Esophagus (tissue), 2 donors: ENCODE results near the gene SLC22A23. TPM values are rescaled to one million over a fixed set of nuclear protein-coding genes. Genes with fewer than 3 reads are reported as not detected.
A peak's percentile ranks its signal among the peaks of the same experiment; 100 is the strongest.

Source experiments
- H3K27ac ChIP-seq, 2 donors: one replicate each; pipeline ENCODE4 v1.5.1; 2013; ENCODE audit warnings: low read depth in 2 of 2, mild to moderate bottlenecking in 2 of 2, inconsistent platforms in 1 of 2, low read length in 1 of 2, moderate library complexity in 1 of 2
- H3K27me3 ChIP-seq, 2 donors: one replicate each; pipeline ENCODE4 v1.6.1; 2013; ENCODE audit warnings: low read length in 2 of 2, control low read depth in 1 of 2, mild to moderate bottlenecking in 1 of 2; ENCODE audit not compliant: insufficient read depth in 2 of 2, control insufficient read depth in 1 of 2
- H3K36me3 ChIP-seq, 2 donors: one replicate each; pipeline ENCODE4 v1.6.1; 2013; ENCODE audit warnings: low read length in 1 of 2; ENCODE audit not compliant: control insufficient read depth in 2 of 2, insufficient read depth in 2 of 2
- H3K4me1 ChIP-seq, 2 donors: one replicate each; pipeline ENCODE4 v1.6.1; 2013; ENCODE audit warnings: low read length in 1 of 2; ENCODE audit not compliant: control insufficient read depth in 2 of 2, insufficient read depth in 2 of 2
- H3K4me3 ChIP-seq, 2 donors: one replicate each; pipeline ENCODE4 v1.5.1; 2013; ENCODE audit warnings: low read length in 2 of 2, mild to moderate bottlenecking in 2 of 2, low read depth in 1 of 2, moderate library complexity in 1 of 2
- H3K9me3 ChIP-seq, 2 donors: one replicate each; pipeline ENCODE4 v1.6.1; 2013; ENCODE audit warnings: mild to moderate bottlenecking in 2 of 2, low read depth in 1 of 2, low read length in 1 of 2, moderate library complexity in 1 of 2; ENCODE audit not compliant: control insufficient read depth in 2 of 2, insufficient read depth in 1 of 2
- WGBS, 2 donors: extraction: QIAGEN DNeasy Blood & Tissue Kit; methylation state at CpG; one replicate each; pipeline ENCODE4 v1.1.7; 2013; 5-methylcytosine and 5-hydroxymethylcytosine counted together
- polyA plus RNA-seq, 2 donors: library from polyadenylated mRNA; stranded (reverse); fragments of 200-250 nt; gene quantifications; one replicate each; pipeline ENCODE4 v1.2.3, GENCODE V29; 2013
- donor health status: healthy with polysubstance abuse.
- donor health status: Bipolar disorder and iron deficiency.

The SLC22A23 gene
- polyA plus RNA-seq, 2 donors = 12.5 to 15.4 TPM

- peak overlapping the region; percentile 78 to 88 for H3K27ac ChIP-seq
- 54 to 62% methylated on average over 13 of the region's 13 CpGs for WGBS, 2 donors
- H3K4me1 ChIP-seq = peaks cover 2 to 12% of the 10 kb centered on the region in 2 donors
- peaks cover 0 to 2% of the 10 kb centered on the region in 2 donors for H3K36me3 ChIP-seq
- no peak overlapping the region for H3K4me3 ChIP-seq
- no peaks in the 10 kb centered on the region for H3K27me3 ChIP-seq
- no peaks in the 10 kb centered on the region for H3K9me3 ChIP-seq
Observed at GRCh38 chr6:3403238-3404173, 53.3 kb downstream of the SLC22A23 start.

GRCh38 chr6:3402310-3403237, 54.3 kb downstream of the SLC22A23 start:
- H3K27ac ChIP-seq = peak overlapping the region; percentile 78 to 96

GRCh38 chr6:3400162-3400561, 56.7 kb downstream of the SLC22A23 start:
- no peaks in the 10 kb centered on the region for H3K36me3 ChIP-seq
- peak overlapping the region in 1 of 2 donors; percentile 3 for H3K27ac ChIP-seq
- 92 to 93% methylated on average over 8 of the region's 8 CpGs for WGBS, 2 donors
- H3K4me1 ChIP-seq = peaks cover 2 to 15% of the 10 kb centered on the region in 2 donors
- no peak overlapping the region for H3K4me3 ChIP-seq
- no peaks in the 10 kb centered on the region for H3K27me3 ChIP-seq
- no peaks in the 10 kb centered on the region for H3K9me3 ChIP-seq

More at GRCh38 chr6:3402310-3403237, 54.3 kb downstream of the SLC22A23 start:
- Histone ChIP-seq H3K4me1 (peaks cover 2 to 10% of the 10 kb centered on the region in 2 donors), H3K27me3 (no peaks in the 10 kb centered on the region), H3K36me3 (no peaks in the 10 kb centered on the region), H3K4me3 (no peak overlapping the region), H3K9me3 (no peaks in the 10 kb centered on the region)
- 52 to 61% methylated on average over 6 of the region's 6 CpGs for WGBS, 2 donors

GRCh38 chr6:3398755-3399696, 57.8 kb downstream of the SLC22A23 start:
- Histone ChIP-seq H3K4me3 (no peak overlapping the region), H3K36me3 (peaks cover 0 to 2% of the 10 kb centered on the region in 2 donors), H3K27ac (no peak overlapping the region), H3K4me1 (peaks cover 2 to 15% of the 10 kb centered on the region in 2 donors), H3K9me3 (no peaks in the 10 kb centered on the region), H3K27me3 (no peaks in the 10 kb centered on the region)
- 85 to 87% methylated on average over 18 of the region's 18 CpGs for WGBS, 2 donors

GRCh38 chr6:3398165-3398562, 58.7 kb downstream of the SLC22A23 start:
- peaks cover 0 to 2% of the 10 kb centered on the region in 2 donors for H3K36me3 ChIP-seq
- H3K9me3 ChIP-seq = no peaks in the 10 kb centered on the region
- H3K4me1 ChIP-seq = peaks cover 2 to 12% of the 10 kb centered on the region in 2 donors
- 34% methylated on average over 3 of the region's 3 CpGs for WGBS, 2 donors
- no peak overlapping the region for H3K27ac ChIP-seq
- no peaks in the 10 kb centered on the region for H3K27me3 ChIP-seq
- H3K4me3 ChIP-seq = no peak overlapping the region

GRCh38 chr6:3397229-3398164, 59.4 kb downstream of the SLC22A23 start:
- peaks cover 0 to 2% of the 10 kb centered on the region in 2 donors for H3K36me3 ChIP-seq
- H3K4me1 ChIP-seq = peaks cover 2 to 11% of the 10 kb centered on the region in 2 donors
- H3K9me3 ChIP-seq = no peaks in the 10 kb centered on the region
- H3K27ac ChIP-seq = no peak overlapping the region
- H3K27me3 ChIP-seq = no peaks in the 10 kb centered on the region
- 70 to 74% methylated on average over 7 of the region's 7 CpGs for WGBS, 2 donors
- H3K4me3 ChIP-seq = no peak overlapping the region

GRCh38 chr6:3396503-3397180, 60.2 kb downstream of the SLC22A23 start:
- Histone ChIP-seq H3K27ac (peak overlapping the region in 1 of 2 donors; percentile 29), H3K9me3 (no peaks in the 10 kb centered on the region), H3K4me1 (peaks cover 3 to 11% of the 10 kb centered on the region in 2 donors), H3K27me3 (no peaks in the 10 kb centered on the region), H3K36me3 (peaks cover 0 to 2% of the 10 kb centered on the region in 2 donors), H3K4me3 (no peak overlapping the region)
- WGBS, 2 donors = 69 to 82% methylated on average over 19 of the region's 19 CpGs

- Histone ChIP-seq H3K36me3 (peaks cover 0 to 2% of the 10 kb centered on the region in 2 donors), H3K4me3 (no peak overlapping the region), H3K27me3 (no peaks in the 10 kb centered on the region), H3K4me1 (peaks cover 3 to 14% of the 10 kb centered on the region in 2 donors), H3K9me3 (no peaks in the 10 kb centered on the region), H3K27ac (peak overlapping the region in 1 of 2 donors; percentile 0)
- WGBS, 2 donors = 86 to 89% methylated on average over 7 of the region's 7 CpGs
Observed at GRCh38 chr6:3394671-3395070, 62.2 kb downstream of the SLC22A23 start.
